Esophagus muscularis mucosa (tissue), 4 donors: Measurements from ENCODE around the gene PLIN1. TPM values are rescaled to one million over a fixed set of nuclear protein-coding genes. Genes with fewer than 3 reads are reported as not detected.
A peak's percentile ranks its signal among the peaks of the same experiment; 100 is the strongest.

Source experiments
- DNase-seq: peaks from one replicate; pipeline ENCODE4 v3.0.0-alpha.2; 2017; ENCODE audit errors: extremely low spot score
- H3K27ac ChIP-seq, 4 donors: fragments of 200-600 bp; sonication (generic); replicated peaks in 1 of 4; 1 replicate in 3 of 4; 2 replicates in 1 of 4; pipeline ENCODE4 v1.5.1; 2016 to 2019; ENCODE audit warnings: mild to moderate bottlenecking in 1 of 4
- H3K27me3 ChIP-seq, 4 donors: fragments of 200-600 bp; sonication (generic); one replicate each; pipeline versions ENCODE4 v1.5.1 to v1.6.0; 2016 to 2019
- H3K36me3 ChIP-seq, 4 donors: fragments of 200-600 bp; sonication (generic); one replicate each; pipeline ENCODE4 v1.5.1; 2016 to 2019
- H3K4me1 ChIP-seq, 4 donors: fragments of 200-600 bp; sonication (generic); one replicate each; pipeline ENCODE4 v1.5.1; 2016 to 2019
- H3K4me3 ChIP-seq, 4 donors: fragments of 200-600 bp; sonication (generic); 1 replicate in 2 of 4; 2 replicates in 2 of 4; pipeline ENCODE4 v1.5.1; 2016 to 2019; ENCODE audit warnings: mild to moderate bottlenecking in 4 of 4, moderate library complexity in 1 of 4
- H3K9me3 ChIP-seq, 4 donors: fragments of 200-600 bp; sonication (generic); 1 replicate in 3 of 4; 2 replicates in 1 of 4; pipeline ENCODE4 v1.5.1; 2016 to 2019
- CTCF ChIP-seq, 3 experiments: fragments of 200-600 bp in 2 of 3; fragments of 450-650 bp in 1 of 3; sonication (generic) in 2 of 3; IDR thresholded peaks; one replicate each; pipeline ENCODE4 v1.5.1; 2017 to 2019; ENCODE audit warnings: antibody characterized with exemption in 3 of 3, mild to moderate bottlenecking in 2 of 3, moderate library complexity in 1 of 3
- EP300 ChIP-seq: sonication (generic); formaldehyde crosslinking; IDR thresholded peaks from one replicate; pipeline ENCODE4 v1.6.1; 2017; ENCODE audit warnings: antibody characterized with exemption
- POLR2A ChIP-seq: fragments of 450-650 bp; IDR thresholded peaks from one replicate; pipeline ENCODE4 v1.6.1; 2017; ENCODE audit warnings: antibody characterized with exemption, moderate library complexity, mild to moderate bottlenecking, low read depth
- POLR2AphosphoS5 ChIP-seq, 2 donors: sonication (generic); formaldehyde crosslinking; IDR thresholded peaks; one replicate each; pipeline ENCODE4 v1.6.1; 2017; ENCODE audit warnings: antibody characterized with exemption in 2 of 2
- WGBS: methylation state at CpG from one replicate; pipeline ENCODE4 v1.1.5; 2018; 5-methylcytosine and 5-hydroxymethylcytosine counted together
- intact Hi-C: fragments of 100-400 bp; cut with DNase I; formaldehyde crosslinking; loops from one replicate; pipeline ENCODE4 v1.15.1; 2023
- total RNA-seq, 4 donors: library from RNA; depleted of rRNA; stranded (reverse); fragments of >200 nt; gene quantifications; one replicate each; pipeline versions ENCODE4 v1.1.0 to v1.2.1, GENCODE V29; 2016

The PLIN1 gene
- total RNA-seq, 4 donors from 2014 or later: 0.99 to 5.8 (median 2.8) TPM

- Histone ChIP-seq H3K4me3 (no peak overlapping the region), H3K9me3 (no peaks in the 10 kb centered on the region), H3K36me3 (no peaks in the 10 kb centered on the region), H3K27ac (peak overlapping the region in 1 of 4 donors; percentile 57), H3K27me3 (no peaks in the 10 kb centered on the region), H3K4me1 (peaks cover 4 to 28% (median 18%) of the 10 kb centered on the region in 4 donors)
- no peak for DNase-seq
- TF ChIP-seq EP300 (no peak), CTCF (IDR thresholded peaks at IDR 0.05) (no peak), POLR2AphosphoS5 (IDR thresholded peaks at IDR 0.05) (no peak), POLR2A (no peak)
- intact Hi-C loops: no loop called here
- 93% methylated on average over 10 of the region's 12 CpGs for WGBS
These were observed 8.1 kb downstream of the PLIN1 start for GRCh38 chr15:89670971-89671560.

DNA sequence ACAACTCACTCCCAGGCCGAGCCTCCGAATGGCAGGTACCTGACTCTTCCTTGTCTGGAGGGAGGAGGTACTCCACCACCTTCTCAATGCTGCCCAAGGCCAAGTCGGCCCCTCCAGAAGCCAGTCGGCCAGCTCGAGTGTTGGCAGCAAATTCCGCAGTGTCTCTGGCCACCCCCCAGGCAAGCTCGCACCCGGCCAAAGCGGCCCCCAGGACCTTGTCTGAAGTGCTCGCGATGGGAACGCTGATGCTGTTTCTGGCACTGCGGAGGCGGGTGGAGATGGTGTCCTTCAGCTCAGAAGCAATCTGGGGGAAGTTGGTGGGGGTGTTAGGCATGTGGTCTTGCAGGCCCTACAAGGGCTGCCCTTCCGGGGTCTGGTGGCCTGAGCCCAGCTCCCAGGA lies 9.2 kb downstream of the PLIN1 start:
- Histone ChIP-seq H3K4me1 (peaks cover 13 to 37% (median 28%) of the 10 kb centered on the region in 4 donors), H3K9me3 (no peaks in the 10 kb centered on the region), H3K27me3 (no peaks in the 10 kb centered on the region), H3K36me3 (no peaks in the 10 kb centered on the region), H3K4me3 (no peak overlapping the region), H3K27ac (no peak overlapping the region)
- TF ChIP-seq POLR2A (no peak), EP300 (no peak), POLR2AphosphoS5 (IDR thresholded peaks at IDR 0.05) (no peak), CTCF (IDR thresholded peaks at IDR 0.05) (no peak)
- intact Hi-C loops: no loop called here
- WGBS: 95% methylated on average over 15 of the region's 15 CpGs
- DNase-seq: no peak

DNA sequence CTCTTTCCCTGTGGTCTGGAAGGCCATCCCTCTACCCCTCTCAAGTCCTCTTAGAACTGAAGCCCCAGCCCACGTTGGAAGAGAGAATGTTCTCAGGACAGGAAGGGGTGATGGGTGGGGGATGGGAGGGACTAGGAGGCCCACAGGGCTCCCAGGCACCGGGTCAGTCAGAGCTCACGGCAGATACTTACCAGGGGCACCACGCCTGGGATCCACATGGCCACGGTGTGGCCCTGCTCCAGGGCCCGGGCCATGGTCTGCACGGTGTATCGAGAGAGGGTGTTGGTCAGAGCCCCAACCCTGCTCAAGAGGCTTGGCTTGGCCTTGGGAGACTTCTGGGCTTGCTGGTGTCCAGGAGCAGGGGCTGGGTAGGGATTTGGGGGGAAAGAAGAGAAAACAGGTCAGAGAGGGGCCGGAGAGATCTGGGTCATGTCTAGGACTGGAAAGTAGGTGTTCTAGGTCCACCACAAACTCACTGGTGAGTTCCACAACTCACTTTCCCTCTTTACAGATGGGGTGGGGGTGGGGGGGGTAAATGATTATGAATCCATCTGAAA lies 9.8 kb downstream of the PLIN1 start:
- Histone ChIP-seq H3K27me3 (no peaks in the 10 kb centered on the region), H3K36me3 (no peaks in the 10 kb centered on the region), H3K9me3 (no peaks in the 10 kb centered on the region), H3K4me3 (no peak overlapping the region), H3K4me1 (peaks cover 18 to 43% (median 33%) of the 10 kb centered on the region in 4 donors), H3K27ac (no peak overlapping the region)
- TF ChIP-seq POLR2A: no peak
- no peak for TF ChIP-seq CTCF (IDR thresholded peaks at IDR 0.05)
- no peak for TF ChIP-seq EP300
- no peak for TF ChIP-seq POLR2AphosphoS5 (IDR thresholded peaks at IDR 0.05)
- intact Hi-C loops: no loop called here
- DNase-seq: no peak
- WGBS: 95% methylated on average over 6 of the region's 9 CpGs

- Histone ChIP-seq H3K9me3 (no peaks in the 10 kb centered on the region), H3K4me1 (peaks cover 18 to 40% (median 32%) of the 10 kb centered on the region in 4 donors), H3K36me3 (no peaks in the 10 kb centered on the region), H3K27ac (no peak overlapping the region), H3K27me3 (no peaks in the 10 kb centered on the region), H3K4me3 (no peak overlapping the region)
- no peak for DNase-seq
- TF ChIP-seq POLR2AphosphoS5 (IDR thresholded peaks at IDR 0.05) (no peak), CTCF (IDR thresholded peaks at IDR 0.05) (no peak), POLR2A (no peak), EP300 (no peak)
- 95% methylated on average over 3 of the region's 3 CpGs for WGBS
- intact Hi-C loops: no loop called here
These were observed 11.0 kb downstream of the PLIN1 start for GRCh38 chr15:89668171-89668570.

DNA sequence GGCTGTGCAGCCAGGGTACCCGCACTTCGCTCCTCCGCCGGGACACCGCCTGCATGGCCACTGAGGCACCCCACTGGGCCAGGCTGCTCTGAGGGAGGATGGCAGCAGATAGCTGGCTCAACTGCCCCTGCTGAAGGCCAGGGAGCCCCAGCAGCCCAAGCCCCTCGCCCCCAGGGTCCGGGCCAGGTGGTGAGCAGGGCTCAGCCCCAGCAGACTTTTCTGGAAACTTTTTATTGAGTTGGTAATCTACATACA lies 11.5 kb downstream of the PLIN1 start:
- Histone ChIP-seq H3K36me3 (no peaks in the 10 kb centered on the region), H3K9me3 (no peaks in the 10 kb centered on the region), H3K4me1 (peaks cover 23 to 40% (median 31%) of the 10 kb centered on the region in 4 donors), H3K4me3 (no peak overlapping the region), H3K27me3 (no peaks in the 10 kb centered on the region), H3K27ac (no peak overlapping the region)
- no peak for DNase-seq
- intact Hi-C loops: no loop called here
- WGBS: 98% methylated on average over 7 of the region's 7 CpGs
- TF ChIP-seq EP300: no peak
